Measurements from ENCODE around the gene ARFGEF2. TPM values are rescaled to one million over a fixed set of nuclear protein-coding genes. Genes with fewer than 3 reads are reported as not detected.

Gene ARFGEF2
- total and polyA plus RNA-seq, 8 donors: 6.9 to 26.2 (median 23.0) TPM

DNA sequence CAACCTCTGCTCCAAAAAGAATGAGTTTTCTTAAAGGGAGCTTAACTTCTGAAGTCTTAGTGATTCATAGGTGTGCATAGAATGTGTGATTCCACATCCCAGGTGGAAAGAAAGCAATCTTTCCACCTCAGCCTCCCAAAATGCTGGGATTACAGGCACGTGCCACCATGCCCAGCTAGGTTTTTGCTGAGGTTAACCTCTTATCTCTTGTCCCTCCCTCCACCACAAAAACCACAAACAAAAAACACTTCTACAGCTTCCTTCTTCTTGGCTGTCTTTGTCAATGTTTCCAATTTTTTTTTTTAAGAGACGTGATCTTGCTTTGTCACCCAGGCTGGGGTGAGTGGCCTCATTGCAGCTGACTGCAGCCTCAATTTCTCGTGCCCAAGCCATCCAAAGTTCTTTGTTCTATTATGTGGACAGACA is 116.5 kb downstream of the ARFGEF2 start:
- Histone ChIP-seq H3K9me3 (no peaks in the 10 kb centered on the region), H3K36me3 (peaks cover 0 to 13% (median 2%) of the 10 kb centered on the region in 3 donors), H3K27ac (no peak overlapping the region), H3K4me1 (no peaks in the 10 kb centered on the region), H3K4me3 (no peak overlapping the region), H3K27me3 (no peaks in the 10 kb centered on the region)
- intact Hi-C loops (cut with DNase I): no loop called here
- FAIRE-seq: no peak
- ATAC-seq: peak in 1 of 4 donors; percentile 17
- no peak for DNase-seq
- TF ChIP-seq, protein P1, sequence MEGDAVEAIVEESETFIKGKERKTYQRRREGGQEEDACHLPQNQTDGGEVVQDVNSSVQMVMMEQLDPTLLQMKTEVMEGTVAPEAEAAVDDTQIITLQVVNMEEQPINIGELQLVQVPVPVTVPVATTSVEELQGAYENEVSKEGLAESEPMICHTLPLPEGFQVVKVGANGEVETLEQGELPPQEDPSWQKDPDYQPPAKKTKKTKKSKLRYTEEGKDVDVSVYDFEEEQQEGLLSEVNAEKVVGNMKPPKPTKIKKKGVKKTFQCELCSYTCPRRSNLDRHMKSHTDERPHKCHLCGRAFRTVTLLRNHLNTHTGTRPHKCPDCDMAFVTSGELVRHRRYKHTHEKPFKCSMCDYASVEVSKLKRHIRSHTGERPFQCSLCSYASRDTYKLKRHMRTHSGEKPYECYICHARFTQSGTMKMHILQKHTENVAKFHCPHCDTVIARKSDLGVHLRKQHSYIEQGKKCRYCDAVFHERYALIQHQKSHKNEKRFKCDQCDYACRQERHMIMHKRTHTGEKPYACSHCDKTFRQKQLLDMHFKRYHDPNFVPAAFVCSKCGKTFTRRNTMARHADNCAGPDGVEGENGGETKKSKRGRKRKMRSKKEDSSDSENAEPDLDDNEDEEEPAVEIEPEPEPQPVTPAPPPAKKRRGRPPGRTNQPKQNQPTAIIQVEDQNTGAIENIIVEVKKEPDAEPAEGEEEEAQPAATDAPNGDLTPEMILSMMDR (IDR thresholded peaks at IDR 0.05): no peak
- 71 to 73% methylated on average over 3 of the region's 3 CpGs for WGBS, 2 donors

DNA sequence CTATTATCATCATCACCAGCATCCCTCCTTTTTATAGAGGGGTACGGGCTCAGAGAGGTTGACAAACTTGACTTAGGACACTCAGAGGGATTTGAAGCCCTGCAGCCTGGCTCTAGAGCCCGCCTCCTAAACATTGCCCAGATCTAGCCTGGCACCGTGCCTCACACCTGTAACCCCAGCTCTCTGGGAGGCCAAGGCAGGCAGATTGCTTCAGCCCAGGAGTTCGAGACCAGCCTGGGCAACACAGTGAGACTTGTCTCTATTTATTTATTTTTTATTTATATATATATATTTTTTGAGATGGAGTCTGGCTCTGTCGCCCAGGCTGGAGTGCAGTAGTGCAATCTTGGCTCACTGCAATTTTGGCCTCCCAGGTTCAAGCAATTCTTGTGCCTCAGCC is 118.3 kb downstream of the ARFGEF2 start:
- Histone ChIP-seq H3K4me1 (no peaks in the 10 kb centered on the region), H3K4me3 (no peak overlapping the region), H3K36me3 (no peaks in the 10 kb centered on the region), H3K9me3 (no peaks in the 10 kb centered on the region), H3K27me3 (no peaks in the 10 kb centered on the region), H3K27ac (no peak overlapping the region)
- FAIRE-seq (no peak), DNase-seq (no peak), ATAC-seq (no peak)
- TF ChIP-seq, protein P1 (IDR thresholded peaks at IDR 0.05): no peak
- 92 to 97% methylated on average over 5 of the region's 5 CpGs for WGBS, 2 donors
- intact Hi-C loops (cut with DNase I): no loop called here

DNA sequence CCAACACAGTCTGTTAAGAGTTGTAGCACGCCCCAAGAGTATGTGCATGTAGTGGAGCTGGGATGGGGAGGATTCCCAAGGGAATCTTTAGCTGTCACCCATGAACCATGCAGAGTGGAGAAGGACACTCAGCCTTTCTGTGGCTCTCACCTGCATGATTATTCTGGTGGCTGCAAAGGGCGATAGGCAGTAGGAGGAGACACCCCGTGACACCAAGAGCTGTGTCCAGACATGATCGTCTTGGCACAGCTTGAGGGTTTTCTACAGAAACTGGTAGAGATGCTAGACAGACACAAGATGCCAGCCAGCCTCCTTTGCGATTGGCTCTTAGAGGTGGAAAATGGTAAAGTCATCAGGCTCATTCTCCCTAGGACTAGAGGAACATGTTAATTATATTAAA is 121.5 kb downstream of the ARFGEF2 start:
- peaks cover 0 to 6% (median 4%) of the 10 kb centered on the region in 3 donors for H3K4me1 ChIP-seq
- TF ChIP-seq, protein P1 (IDR thresholded peaks at IDR 0.05): no peak
- WGBS, 2 donors: 94% methylated on average over 5 of the region's 5 CpGs
- ATAC-seq: no peak
- no peak overlapping the region for H3K4me3 ChIP-seq
- H3K36me3 ChIP-seq: no peaks in the 10 kb centered on the region
- no peak for DNase-seq
- no peak for FAIRE-seq
- intact Hi-C loops (cut with DNase I): no loop called here
- H3K27ac ChIP-seq: no peak overlapping the region
- no peaks in the 10 kb centered on the region for H3K9me3 ChIP-seq
- H3K27me3 ChIP-seq: no peaks in the 10 kb centered on the region

DNA sequence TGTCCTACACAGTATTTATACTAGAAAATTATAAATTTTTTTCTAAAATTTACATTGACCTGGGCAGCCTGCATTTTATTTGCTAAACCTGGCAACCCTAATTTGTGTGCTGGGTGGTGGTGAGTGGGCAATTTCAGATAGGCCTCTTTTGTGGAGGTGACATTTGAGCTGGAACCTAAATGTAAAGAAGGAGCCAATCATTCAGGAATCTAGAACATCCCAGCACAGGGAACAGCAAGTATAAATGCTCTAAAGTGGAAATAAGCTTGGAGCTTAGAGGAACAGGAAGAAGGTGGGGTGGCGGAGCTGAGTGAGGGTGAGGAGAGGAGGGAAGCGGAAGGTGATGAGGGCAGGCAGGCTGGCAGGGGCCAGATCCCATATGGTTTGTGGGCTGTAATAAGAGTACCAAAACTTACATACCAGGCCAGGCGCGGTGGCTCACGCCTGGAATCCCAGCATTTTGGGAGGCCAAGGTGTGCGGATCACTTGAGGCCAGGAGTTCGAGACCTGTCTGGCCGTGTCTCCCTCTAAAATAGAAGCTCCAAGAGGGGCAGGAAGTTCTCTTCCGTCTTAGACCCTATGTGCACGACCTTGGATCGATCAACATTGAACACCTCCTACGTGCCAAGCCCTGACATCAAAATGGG is 124.1 kb downstream of the ARFGEF2 start:
- FAIRE-seq (no peak), ATAC-seq (peak; percentile 9 to 41 (median 24)), DNase-seq (peak in 4 of 6 donors; percentile 37 to 62 (median 56))
- 5 to 6% methylated on average over 12 of the region's 12 CpGs for WGBS, 2 donors
- peak overlapping the region; percentile 81 to 93 (median 88) for H3K27ac ChIP-seq
- H3K4me3 ChIP-seq: peak overlapping the region; percentile 64 to 94 (median 83)
- TF ChIP-seq, protein P1 (IDR thresholded peaks at IDR 0.05): no peak
- no peaks in the 10 kb centered on the region for H3K36me3 ChIP-seq
- H3K9me3 ChIP-seq: no peaks in the 10 kb centered on the region
- peaks cover 0 to 9% (median 4%) of the 10 kb centered on the region in 3 donors for H3K4me1 ChIP-seq
- no peaks in the 10 kb centered on the region for H3K27me3 ChIP-seq
- intact Hi-C loops (cut with DNase I): no loop called here
